ENCODE results near the gene BTNL8. TPM values are rescaled to one million over a fixed set of nuclear protein-coding genes. Genes with fewer than 3 reads are reported as not detected.

Gene BTNL8
- total RNA-seq, 1 donor from 2014 or later: not detected

DNA sequence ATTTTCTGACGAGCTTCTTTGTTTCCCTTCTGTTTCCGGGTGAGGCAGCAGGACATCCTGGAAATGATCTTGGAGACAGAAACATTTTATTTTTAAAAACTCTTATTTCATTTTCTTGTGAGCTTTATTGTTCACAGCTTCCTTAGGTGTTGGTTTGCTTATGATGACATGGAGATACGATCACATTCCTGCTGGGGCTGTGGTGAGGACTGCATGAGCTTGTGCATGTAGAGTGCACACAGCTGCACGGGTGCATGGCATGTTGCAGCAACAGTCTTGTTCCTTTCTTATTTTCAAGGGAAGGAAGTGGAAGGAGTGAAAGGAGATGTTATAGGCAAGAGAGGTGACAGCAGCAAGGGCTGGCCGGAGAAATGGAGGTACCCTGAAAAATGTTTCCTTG, 1.2 kb downstream of the BTNL8 start:
- no peak overlapping the region for H2AFZ ChIP-seq (ENCODE audit: low read depth, low read length)
- H3K4me3 ChIP-seq (ENCODE audit: insufficient read depth, low read depth, low read length): no peak overlapping the region
- DNase-seq (ENCODE audit: low read depth) (no peak), FAIRE-seq (no peak)
- H3K27me3 ChIP-seq (ENCODE audit: insufficient read depth, low read length): no peaks in the 10 kb centered on the region
- no peaks in the 10 kb centered on the region for H3K36me3 Mint-ChIP-seq (ENCODE audit: low read depth, unreplicated experiment)
- no peaks in the 10 kb centered on the region for H3K36me3 ChIP-seq (ENCODE audit: insufficient read depth, low read length)
- H3K4me3 Mint-ChIP-seq (ENCODE audit: unreplicated experiment): no peak overlapping the region
- H3K9ac ChIP-seq (ENCODE audit: low read length): no peak overlapping the region
- no peak overlapping the region for H3K4me2 ChIP-seq (ENCODE audit: low read length)
- H3K4me1 ChIP-seq (ENCODE audit: insufficient read depth, low read length): no peaks in the 10 kb centered on the region
- H3K9me3 Mint-ChIP-seq (ENCODE audit: unreplicated experiment): peaks cover 3% of the 10 kb centered on the region
- TF ChIP-seq, protein P1, sequence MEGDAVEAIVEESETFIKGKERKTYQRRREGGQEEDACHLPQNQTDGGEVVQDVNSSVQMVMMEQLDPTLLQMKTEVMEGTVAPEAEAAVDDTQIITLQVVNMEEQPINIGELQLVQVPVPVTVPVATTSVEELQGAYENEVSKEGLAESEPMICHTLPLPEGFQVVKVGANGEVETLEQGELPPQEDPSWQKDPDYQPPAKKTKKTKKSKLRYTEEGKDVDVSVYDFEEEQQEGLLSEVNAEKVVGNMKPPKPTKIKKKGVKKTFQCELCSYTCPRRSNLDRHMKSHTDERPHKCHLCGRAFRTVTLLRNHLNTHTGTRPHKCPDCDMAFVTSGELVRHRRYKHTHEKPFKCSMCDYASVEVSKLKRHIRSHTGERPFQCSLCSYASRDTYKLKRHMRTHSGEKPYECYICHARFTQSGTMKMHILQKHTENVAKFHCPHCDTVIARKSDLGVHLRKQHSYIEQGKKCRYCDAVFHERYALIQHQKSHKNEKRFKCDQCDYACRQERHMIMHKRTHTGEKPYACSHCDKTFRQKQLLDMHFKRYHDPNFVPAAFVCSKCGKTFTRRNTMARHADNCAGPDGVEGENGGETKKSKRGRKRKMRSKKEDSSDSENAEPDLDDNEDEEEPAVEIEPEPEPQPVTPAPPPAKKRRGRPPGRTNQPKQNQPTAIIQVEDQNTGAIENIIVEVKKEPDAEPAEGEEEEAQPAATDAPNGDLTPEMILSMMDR (IDR thresholded peaks at IDR 0.05; ENCODE audit: insufficient read depth, low read depth, low read length): no peak
- no peak for TF ChIP-seq EZH2 (IDR thresholded peaks at IDR 0.05; ENCODE audit: insufficient read depth, low read length)
- H3K27me3 Mint-ChIP-seq (ENCODE audit: low read depth, unreplicated experiment): peaks cover 7% of the 10 kb centered on the region
- H3K9me3 ChIP-seq (ENCODE audit: insufficient read depth, low read depth, low read length): peaks cover 5% of the 10 kb centered on the region
- H3K27ac ChIP-seq (ENCODE audit: low read depth, low read length): no peak overlapping the region
- no peaks in the 10 kb centered on the region for H3K79me2 ChIP-seq (ENCODE audit: insufficient read depth, low read length)
- no peak overlapping the region for H3K27ac Mint-ChIP-seq (ENCODE audit: unreplicated experiment)
- no peaks in the 10 kb centered on the region for H4K20me1 ChIP-seq (ENCODE audit: insufficient read depth, low read length)
- no peaks in the 10 kb centered on the region for H3K4me1 Mint-ChIP-seq (ENCODE audit: low read depth, unreplicated experiment)

DNA sequence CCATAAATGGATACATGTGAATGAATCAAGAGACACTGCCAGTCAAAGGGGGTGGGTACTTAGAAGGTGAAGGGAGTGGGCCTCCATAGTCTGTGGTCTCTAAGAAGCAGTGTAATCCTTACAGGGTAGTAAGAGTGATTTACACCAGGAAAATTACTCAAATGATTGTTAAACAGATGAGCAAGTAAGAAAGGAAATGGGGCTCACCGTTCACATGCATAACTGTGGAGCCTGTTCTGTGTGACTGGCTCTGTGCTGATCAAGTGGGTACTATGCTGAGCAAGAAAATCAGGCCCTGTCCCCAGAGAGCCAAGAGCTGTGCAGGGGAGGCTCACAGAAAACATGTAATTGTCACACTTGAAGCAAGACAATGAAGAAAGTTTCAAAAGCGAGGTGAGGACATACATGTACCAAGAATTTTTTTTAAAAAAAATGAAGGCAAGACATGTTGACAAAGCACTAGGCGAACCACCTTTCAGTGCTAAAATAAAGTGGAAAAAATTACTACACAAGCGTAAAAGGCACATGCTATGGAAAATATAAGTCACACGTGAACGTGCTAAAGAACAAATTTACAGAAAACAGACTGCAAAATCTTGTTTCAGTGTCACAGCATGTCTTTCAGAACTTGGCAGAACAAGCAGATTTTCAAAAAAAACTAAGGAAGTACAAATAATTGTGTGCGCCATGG, 2.5 kb downstream of the BTNL8 start:
- no peak overlapping the region for H3K27ac ChIP-seq (ENCODE audit: low read depth, low read length)
- DNase-seq (ENCODE audit: low read depth) (no peak), FAIRE-seq (no peak)
- H3K27me3 ChIP-seq (ENCODE audit: insufficient read depth, low read length): no peaks in the 10 kb centered on the region
- no peak overlapping the region for H3K4me2 ChIP-seq (ENCODE audit: low read length)
- TF ChIP-seq, protein P1 (IDR thresholded peaks at IDR 0.05; ENCODE audit: insufficient read depth, low read depth, low read length): no peak
- no peak for TF ChIP-seq EZH2 (IDR thresholded peaks at IDR 0.05; ENCODE audit: insufficient read depth, low read length)
- no peak overlapping the region for H2AFZ ChIP-seq (ENCODE audit: low read depth, low read length)
- no peak overlapping the region for H3K4me3 ChIP-seq (ENCODE audit: insufficient read depth, low read depth, low read length)
- Mint-ChIP-seq H3K4me3 (ENCODE audit: unreplicated experiment) (no peak overlapping the region), H3K36me3 (ENCODE audit: low read depth, unreplicated experiment) (no peaks in the 10 kb centered on the region), H3K27ac (ENCODE audit: unreplicated experiment) (no peak overlapping the region), H3K9me3 (ENCODE audit: unreplicated experiment) (no peaks in the 10 kb centered on the region), H3K4me1 (ENCODE audit: low read depth, unreplicated experiment) (no peaks in the 10 kb centered on the region), H3K27me3 (ENCODE audit: low read depth, unreplicated experiment) (peaks cover 7% of the 10 kb centered on the region)
- H3K9me3 ChIP-seq (ENCODE audit: insufficient read depth, low read depth, low read length): peaks cover 5% of the 10 kb centered on the region
- no peak overlapping the region for H3K9ac ChIP-seq (ENCODE audit: low read length)
- H4K20me1 ChIP-seq (ENCODE audit: insufficient read depth, low read length): no peaks in the 10 kb centered on the region
- H3K79me2 ChIP-seq (ENCODE audit: insufficient read depth, low read length): no peaks in the 10 kb centered on the region
- no peaks in the 10 kb centered on the region for H3K4me1 ChIP-seq (ENCODE audit: insufficient read depth, low read length)
- no peaks in the 10 kb centered on the region for H3K36me3 ChIP-seq (ENCODE audit: insufficient read depth, low read length)

DNA sequence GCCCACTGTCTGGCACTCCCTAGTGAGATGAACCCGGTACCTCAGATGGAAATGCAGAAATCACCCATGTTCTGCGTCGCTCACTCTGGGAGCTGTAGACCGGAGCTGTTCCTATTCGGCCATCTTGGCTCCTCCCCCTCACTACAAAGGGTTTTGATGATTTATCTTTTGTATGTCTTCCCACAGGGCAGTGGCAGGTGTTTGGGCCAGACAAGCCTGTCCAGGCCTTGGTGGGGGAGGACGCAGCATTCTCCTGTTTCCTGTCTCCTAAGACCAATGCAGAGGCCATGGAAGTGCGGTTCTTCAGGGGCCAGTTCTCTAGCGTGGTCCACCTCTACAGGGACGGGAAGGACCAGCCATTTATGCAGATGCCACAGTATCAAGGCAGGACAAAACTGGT, 9.4 kb downstream of the BTNL8 start:
- Histone ChIP-seq H3K27me3 (ENCODE audit: insufficient read depth, low read length) (no peaks in the 10 kb centered on the region), H3K9me3 (ENCODE audit: insufficient read depth, low read depth, low read length) (no peaks in the 10 kb centered on the region), H4K20me1 (ENCODE audit: insufficient read depth, low read length) (no peaks in the 10 kb centered on the region), H3K27ac (ENCODE audit: low read depth, low read length) (no peak overlapping the region), H3K9ac (ENCODE audit: low read length) (no peak overlapping the region), H2AFZ (ENCODE audit: low read depth, low read length) (no peak overlapping the region), H3K36me3 (ENCODE audit: insufficient read depth, low read length) (no peaks in the 10 kb centered on the region), H3K4me2 (ENCODE audit: low read length) (no peak overlapping the region), H3K4me1 (ENCODE audit: insufficient read depth, low read length) (no peaks in the 10 kb centered on the region), H3K79me2 (ENCODE audit: insufficient read depth, low read length) (no peaks in the 10 kb centered on the region), H3K4me3 (ENCODE audit: insufficient read depth, low read depth, low read length) (no peak overlapping the region)
- FAIRE-seq (no peak), DNase-seq (ENCODE audit: low read depth) (no peak)
- no peak overlapping the region for H3K27ac Mint-ChIP-seq (ENCODE audit: unreplicated experiment)
- TF ChIP-seq EZH2 (IDR thresholded peaks at IDR 0.05; ENCODE audit: insufficient read depth, low read length): no peak
- TF ChIP-seq, protein P1 (IDR thresholded peaks at IDR 0.05; ENCODE audit: insufficient read depth, low read depth, low read length): no peak
- peaks cover 5% of the 10 kb centered on the region for H3K9me3 Mint-ChIP-seq (ENCODE audit: unreplicated experiment)
- peaks cover 2% of the 10 kb centered on the region for H3K27me3 Mint-ChIP-seq (ENCODE audit: low read depth, unreplicated experiment)
- H3K4me3 Mint-ChIP-seq (ENCODE audit: unreplicated experiment): no peak overlapping the region
- H3K36me3 Mint-ChIP-seq (ENCODE audit: low read depth, unreplicated experiment): no peaks in the 10 kb centered on the region
- peaks cover 7% of the 10 kb centered on the region for H3K4me1 Mint-ChIP-seq (ENCODE audit: low read depth, unreplicated experiment)
